Activated CD8-positive, alpha-beta T cell treated with anti-CD3 and anti-CD28 coated beads for 36 hours (primary cell): Measurements from ENCODE around the gene CHMP4A. TPM values are rescaled to one million over a fixed set of nuclear protein-coding genes. Genes with fewer than 3 reads are reported as not detected.

Source experiments
- ATAC-seq: fragments of 200-7000 bp; cut with Tn5 transposase; one replicate; pipeline ENCODE4 v1.10.0; 2021; ENCODE audit warnings: mild to moderate bottlenecking, moderate library complexity
- CTCF ChIA-PET: fragments of 350-600 bp; sonication (Branson Sonifier 250); formaldehyde crosslinking; loops from one replicate; lab custom pipeline; 2021; ENCODE audit warnings: antibody characterized with exemption; lab: Charles Lee
- POLR2A ChIA-PET: fragments of 350-600 bp; sonication (Branson Sonifier 250); formaldehyde crosslinking; loops from one replicate; lab custom pipeline; 2021; ENCODE audit warnings: antibody characterized with exemption; lab: Charles Lee
- DNase-seq: peaks from one replicate; pipeline ENCODE4 v3.0.0-alpha.2; 2020
- H3K27ac Mint-ChIP-seq: one replicate; pipeline ENCODE4 v1.8.0; 2021; ENCODE audit warnings: mild to moderate bottlenecking, mixed read lengths
- H3K27me3 Mint-ChIP-seq: one replicate; pipeline ENCODE4 v1.8.0; 2021; ENCODE audit warnings: mixed read lengths
- H3K36me3 Mint-ChIP-seq: one replicate; pipeline ENCODE4 v1.8.0; 2021; ENCODE audit warnings: low read depth, mixed read lengths
- H3K4me1 Mint-ChIP-seq: one replicate; pipeline ENCODE4 v1.8.0; 2021; ENCODE audit warnings: low read depth, mixed read lengths
- H3K4me3 Mint-ChIP-seq: one replicate; pipeline ENCODE4 v1.8.0; 2021; ENCODE audit warnings: mild to moderate bottlenecking, moderate library complexity, mixed read lengths
- H3K9me3 Mint-ChIP-seq: one replicate; pipeline ENCODE4 v1.8.0; 2021; ENCODE audit warnings: mixed read lengths
- intact Hi-C: fragments of 100-400 bp; cut with micrococcal nuclease; formaldehyde crosslinking; loops from one replicate; pipeline ENCODE4 v1.10.0; 2022
- total RNA-seq, 2 experiments: library from RNA; stranded (reverse); gene quantifications; one replicate each; pipeline ENCODE4 v1.2.3, GENCODE V29; 2021
- TF ChIP-seq, protein P1 (sequence below): fragments of 200-600 bp; IDR thresholded peaks from one replicate; pipeline ENCODE4 v1.8.0; 2022; ENCODE audit warnings: antibody characterized with exemption, mild to moderate bottlenecking

CHMP4A gene
- total RNA-seq, 2 experiments from 2014 or later = 55.6 to 61.8 TPM

GRCh38 chr14:24185741-24186140, 27.5 kb downstream of the CHMP4A start:
- intact Hi-C loops = no loop called here
- Mint-ChIP-seq H3K27me3 (no peaks in the 10 kb centered on the region), H3K4me1 (peaks cover 30% of the 10 kb centered on the region), H3K4me3 (no peak overlapping the region), H3K9me3 (no peaks in the 10 kb centered on the region), H3K27ac (no peak overlapping the region), H3K36me3 (peaks cover 30% of the 10 kb centered on the region)
- TF ChIP-seq, protein P1, sequence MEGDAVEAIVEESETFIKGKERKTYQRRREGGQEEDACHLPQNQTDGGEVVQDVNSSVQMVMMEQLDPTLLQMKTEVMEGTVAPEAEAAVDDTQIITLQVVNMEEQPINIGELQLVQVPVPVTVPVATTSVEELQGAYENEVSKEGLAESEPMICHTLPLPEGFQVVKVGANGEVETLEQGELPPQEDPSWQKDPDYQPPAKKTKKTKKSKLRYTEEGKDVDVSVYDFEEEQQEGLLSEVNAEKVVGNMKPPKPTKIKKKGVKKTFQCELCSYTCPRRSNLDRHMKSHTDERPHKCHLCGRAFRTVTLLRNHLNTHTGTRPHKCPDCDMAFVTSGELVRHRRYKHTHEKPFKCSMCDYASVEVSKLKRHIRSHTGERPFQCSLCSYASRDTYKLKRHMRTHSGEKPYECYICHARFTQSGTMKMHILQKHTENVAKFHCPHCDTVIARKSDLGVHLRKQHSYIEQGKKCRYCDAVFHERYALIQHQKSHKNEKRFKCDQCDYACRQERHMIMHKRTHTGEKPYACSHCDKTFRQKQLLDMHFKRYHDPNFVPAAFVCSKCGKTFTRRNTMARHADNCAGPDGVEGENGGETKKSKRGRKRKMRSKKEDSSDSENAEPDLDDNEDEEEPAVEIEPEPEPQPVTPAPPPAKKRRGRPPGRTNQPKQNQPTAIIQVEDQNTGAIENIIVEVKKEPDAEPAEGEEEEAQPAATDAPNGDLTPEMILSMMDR = no peak
- ATAC-seq = no peak
- ChIA-PET POLR2A (interaction anchor here (1.1 to 13.4 kb wide), 6 partner anchors 9 to 36 kb away, joined by 3 to 163 read pairs (median 10); partner anchors contain the start of genes IRF9, REC8 and TM9SF1), CTCF (interaction anchor here (1.0 to 1.3 kb wide), 3 partner anchors 9 to 77 kb away, joined by 3 to 4 read pairs (median 3); partner anchors contain the start of genes IRF9 and TM9SF1)
- no peak for DNase-seq

- Mint-ChIP-seq H3K4me3 (no peak overlapping the region), H3K36me3 (peaks cover 31% of the 10 kb centered on the region), H3K9me3 (no peaks in the 10 kb centered on the region), H3K27ac (no peak overlapping the region), H3K4me1 (peaks cover 28% of the 10 kb centered on the region), H3K27me3 (no peaks in the 10 kb centered on the region)
- TF ChIP-seq, protein P1 = no peak
- ATAC-seq (no peak), DNase-seq (no peak)
- ChIA-PET POLR2A (interaction anchor here (1.1 to 13.4 kb wide), 5 partner anchors 8 to 24 kb away, joined by 3 to 163 read pairs (median 12); partner anchors contain the start of genes IRF9, REC8 and TM9SF1), CTCF (interaction anchor here (1.0 to 1.3 kb wide), 3 partner anchors 10 to 76 kb away, joined by 3 to 4 read pairs (median 3); partner anchors contain the start of genes IRF9 and TM9SF1)
- intact Hi-C loops = no loop called here
These were observed 28.3 kb downstream of the CHMP4A start for GRCh38 chr14:24185026-24185425.

GRCh38 chr14:24184104-24184970, 29.0 kb downstream of the CHMP4A start:
- TF ChIP-seq, protein P1 = no peak
- CTCF ChIA-PET = interaction anchor here (1.0 to 1.2 kb wide), 3 partner anchors 11 to 23 kb away, joined by 3 read pairs; partner anchors contain the start of gene IRF9
- ATAC-seq = no peak
- intact Hi-C loops = no loop called here
- H3K27ac Mint-ChIP-seq = no peak overlapping the region
- no peaks in the 10 kb centered on the region for H3K27me3 Mint-ChIP-seq
- H3K4me3 Mint-ChIP-seq = no peak overlapping the region
- no peaks in the 10 kb centered on the region for H3K9me3 Mint-ChIP-seq
- POLR2A ChIA-PET = interaction anchor here (0.7 to 13.4 kb wide), 6 partner anchors 13 to 105 kb away, joined by 3 to 163 read pairs (median 6); partner anchors contain the start of genes CHMP4A, IRF9, REC8 and RNF31
- H3K4me1 Mint-ChIP-seq = peaks cover 25% of the 10 kb centered on the region
- no peak for DNase-seq
- peaks cover 34% of the 10 kb centered on the region for H3K36me3 Mint-ChIP-seq

- Mint-ChIP-seq H3K9me3 (no peaks in the 10 kb centered on the region), H3K4me1 (peaks cover 19% of the 10 kb centered on the region), H3K4me3 (no peak overlapping the region), H3K27me3 (no peaks in the 10 kb centered on the region), H3K27ac (no peak overlapping the region), H3K36me3 (peaks cover 32% of the 10 kb centered on the region)
- TF ChIP-seq, protein P1 = no peak
- intact Hi-C loops = no loop called here
- DNase-seq = no peak
- ChIA-PET POLR2A (interaction anchor here (1.1 to 13.4 kb wide), 4 partner anchors 12 to 50 kb away, joined by 3 to 163 read pairs (median 48); partner anchors contain the start of genes IRF9, REC8 and TM9SF1), CTCF (no interaction called here)
- ATAC-seq = no peak
These were observed 30.2 kb downstream of the CHMP4A start for GRCh38 chr14:24183014-24183481.
